Measurements from ENCODE around the gene CYBA. TPM values are rescaled to one million over a fixed set of nuclear protein-coding genes. Genes with fewer than 3 reads are reported as not detected.

CYBA gene
- total and polyA plus RNA-seq, 9 of the 15 experiments (the other 6 are each of a cell fraction or from before 2014, with no cell fraction given) = 0.34 to 683 (median 93.0) TPM

GRCh38 chr16:88697116-88697830, 46.4 kb upstream of the CYBA start:
- Histone ChIP-seq H3K79me2 (ENCODE audit: control insufficient read depth, insufficient read depth, low read length) (peaks cover 12% of the 10 kb centered on the region), H3K9me3 (replicated peaks; ENCODE audit: control insufficient read depth, insufficient read depth, low read depth, low read length) (no peaks in the 10 kb centered on the region), H2AFZ (ENCODE audit: low read depth, low read length) (no peak overlapping the region), H4K20me1 (replicated peaks; ENCODE audit: control insufficient read depth, insufficient read depth, low read length) (no peaks in the 10 kb centered on the region; the same call in 1 of the 2 replicates), H3K27me3 (ENCODE audit: control insufficient read depth in 2 of 2, insufficient read depth in 2 of 2, low read length in 2 of 2) (no peaks in the 10 kb centered on the region), H3K9me1 (ENCODE audit: control insufficient read depth, insufficient read depth, low read length) (no peaks in the 10 kb centered on the region), H3K36me3 (ENCODE audit: control insufficient read depth, insufficient read depth, low read length) (peaks cover 62% of the 10 kb centered on the region; the same call in 1 of the 3 replicates), H3K4me3 (no peak overlapping the region), H3K27ac (ENCODE audit: extremely low read depth, low read depth, low read length) (no peak overlapping the region), H3K9ac (ENCODE audit: insufficient read depth in 1 of 2, low read depth in 2 of 2, low read length in 2 of 2) (no peak overlapping the region; a peak in 1 of 4 replicates), H3K4me2 (ENCODE audit: insufficient read depth, low read length) (no peak overlapping the region), H3K4me1 (replicated peaks in 1 of 2; ENCODE audit: control insufficient read depth in 2 of 2, insufficient read depth in 2 of 2, low read length in 2 of 2) (peaks cover 11 to 85% of the 10 kb centered on the region in 2 experiments)
- BruUV-seq (replicated peaks) = no TSS peak
- FAIRE-seq (no peak), DNase-seq (ENCODE audit: extremely low read depth in 1 of 4, low spot score in 3 of 4) (no peak), ATAC-seq (no peak)
- intact Hi-C loops (cut with micrococcal nuclease) = no loop called here
- in situ Hi-C loops (cut with MboI) = no loop called here
- ChIA-PET CTCF (ENCODE audit: low intra/inter-chr PET ratio) (interaction anchor here (1.3 kb wide), 1 partner anchor 24 kb away, joined by 3 read pairs; no protein-coding TSS in a partner anchor), POLR2A (no interaction called here)
- TF ChIP-seq ZBTB33 (CRISPR knock-in tag; IDR thresholded peaks at IDR 0.05) = peak; percentile 88
- TF ChIP-seq ZNF23 (CRISPR knock-in tag; IDR thresholded peaks at IDR 0.05) = no peak
- no peak for TF ChIP-seq RAD51 (IDR thresholded peaks at IDR 0.05; ENCODE audit: borderline replicate concordance, low read depth)
- TF ChIP-seq TRIM28 (IDR thresholded peaks at IDR 0.05) = no peak
- no peak for TF ChIP-seq SETDB1 (IDR thresholded peaks at IDR 0.05; ENCODE audit: low read length)
- no peak for TF ChIP-seq MAFK (IDR thresholded peaks at IDR 0.05; ENCODE audit: low read length)
- no peak for TF ChIP-seq NR3C1 (CRISPR knock-in tag; IDR thresholded peaks at IDR 0.05)
- no peak for TF ChIP-seq LARP7 (IDR thresholded peaks at IDR 0.05)
- TF ChIP-seq POLR2G (IDR thresholded peaks at IDR 0.05; ENCODE audit: low read depth, low read length) = peak; percentile 44
- no peak for TF ChIP-seq KHSRP (IDR thresholded peaks at IDR 0.05)
- no peak for TF ChIP-seq PTBP1 (IDR thresholded peaks at IDR 0.05; ENCODE audit: low read depth, low read length)
- TF ChIP-seq PML (IDR thresholded peaks at IDR 0.05; ENCODE audit: low read length) = no peak
- TF ChIP-seq RBFOX2 (IDR thresholded peaks at IDR 0.05; ENCODE audit: low read depth, low read length) = peak; percentile 14; the same call in 1 of the 2 replicates
- no peak for TF ChIP-seq ZNF24 (IDR thresholded peaks at IDR 0.05)
- TF ChIP-seq MYBL2 (IDR thresholded peaks at IDR 0.05; ENCODE audit: low read depth) = no peak
- TF ChIP-seq MYBL2 (CRISPR knock-in tag; IDR thresholded peaks at IDR 0.05; ENCODE audit: borderline replicate concordance) = no peak
- TF ChIP-seq BRCA1 (IDR thresholded peaks at IDR 0.05) = no peak
- no peak for TF ChIP-seq BRCA1 (CRISPR knock-in tag; IDR thresholded peaks at IDR 0.05)
- WGBS (ENCODE audit: insufficient coverage, low coverage, missing lambda C conversion rate) = 93% methylated on average over 40 of the region's 47 CpGs
